Subcutaneous abdominal adipose tissue (tissue), 5 donors: ENCODE measurements around the gene NDRG2.
"Not testable (repeated sequence)": the region's sequence is repeated elsewhere in the genome, so short reads cannot be mapped to it uniquely, and the experiment has no call there.

ENCODE experiments used
- H3K27ac ChIP-seq: one replicate; pipeline ENCODE4 v1.7.0; 2013; ENCODE audit warnings: low read depth, mild to moderate bottlenecking, inconsistent platforms, low read length, moderate library complexity
- H3K27me3 ChIP-seq, 5 donors: one replicate each; pipeline ENCODE4 v1.7.0; 2013; ENCODE audit warnings: low read length in 5 of 5, inconsistent platforms in 1 of 5; ENCODE audit not compliant: control insufficient read depth in 5 of 5, insufficient read depth in 4 of 5
- H3K36me3 ChIP-seq, 5 donors: one replicate each; pipeline ENCODE4 v1.7.0; 2013; ENCODE audit warnings: low read length in 5 of 5; ENCODE audit not compliant: control insufficient read depth in 5 of 5, insufficient read depth in 5 of 5
- H3K4me1 ChIP-seq, 5 donors: one replicate each; pipeline ENCODE4 v1.7.0; 2013; ENCODE audit warnings: low read length in 5 of 5, mild to moderate bottlenecking in 3 of 5, moderate library complexity in 1 of 5; ENCODE audit not compliant: control insufficient read depth in 5 of 5, insufficient read depth in 5 of 5
- H3K4me3 ChIP-seq, 5 donors: one replicate each; pipeline ENCODE4 v1.7.0; 2013; ENCODE audit warnings: low read length in 5 of 5, low read depth in 1 of 5
- H3K9ac ChIP-seq, 5 donors: one replicate each; pipeline ENCODE4 v1.7.0; 2013; ENCODE audit warnings: low read length in 5 of 5, mild to moderate bottlenecking in 4 of 5, moderate library complexity in 3 of 5
- H3K9me3 ChIP-seq, 5 donors: one replicate each; pipeline ENCODE4 v1.7.0; 2013; ENCODE audit warnings: low read length in 5 of 5; ENCODE audit not compliant: control insufficient read depth in 5 of 5
- donor health status: healthy.
- donor health status: healthy.
- donor health status: healthy.
- donor health status: healthy.
- donor health status: healthy.

Gene NDRG2

DNA sequence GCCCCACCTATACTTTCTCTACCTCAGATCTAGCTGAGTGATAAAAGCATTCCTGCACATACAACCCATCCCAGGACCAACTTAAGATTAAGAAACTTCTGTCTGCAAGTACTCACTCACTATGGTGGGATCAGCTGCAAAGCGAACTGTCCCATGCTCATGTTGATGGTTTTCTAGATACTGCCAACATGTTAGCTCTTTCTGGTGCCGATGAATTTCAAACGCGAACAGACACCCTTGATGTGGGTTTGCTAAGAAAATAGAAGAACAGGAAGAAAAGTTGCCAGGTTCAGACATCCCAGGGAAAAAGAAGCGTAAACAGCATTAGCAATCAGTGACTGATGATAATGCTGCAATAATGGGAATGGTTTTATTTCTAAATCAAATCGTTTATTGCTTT lies 27.3 kb downstream of the NDRG2 start:
- H3K4me3 ChIP-seq = no peak overlapping the region
- H3K27me3 ChIP-seq = no peaks in the 10 kb centered on the region
- peaks cover 30 to 50% (median 46%) of the 10 kb centered on the region in 5 donors for H3K36me3 ChIP-seq
- H3K4me1 ChIP-seq = peaks cover 2 to 9% (median 4%) of the 10 kb centered on the region in 5 donors
- no peak overlapping the region for H3K9ac ChIP-seq
- no peak overlapping the region for H3K27ac ChIP-seq
- H3K9me3 ChIP-seq = no peaks in the 10 kb centered on the region

- peaks cover 34 to 55% (median 51%) of the 10 kb centered on the region in 5 donors for H3K36me3 ChIP-seq
- no peak overlapping the region for H3K27ac ChIP-seq
- H3K4me1 ChIP-seq = peaks cover 2 to 9% (median 4%) of the 10 kb centered on the region in 5 donors
- H3K27me3 ChIP-seq = no peaks in the 10 kb centered on the region
- no peak overlapping the region for H3K9ac ChIP-seq
- no peaks in the 10 kb centered on the region for H3K9me3 ChIP-seq
- no peak overlapping the region for H3K4me3 ChIP-seq
Measured at GRCh38 chr14:20997115-20997514, 27.7 kb downstream of the NDRG2 start.

DNA sequence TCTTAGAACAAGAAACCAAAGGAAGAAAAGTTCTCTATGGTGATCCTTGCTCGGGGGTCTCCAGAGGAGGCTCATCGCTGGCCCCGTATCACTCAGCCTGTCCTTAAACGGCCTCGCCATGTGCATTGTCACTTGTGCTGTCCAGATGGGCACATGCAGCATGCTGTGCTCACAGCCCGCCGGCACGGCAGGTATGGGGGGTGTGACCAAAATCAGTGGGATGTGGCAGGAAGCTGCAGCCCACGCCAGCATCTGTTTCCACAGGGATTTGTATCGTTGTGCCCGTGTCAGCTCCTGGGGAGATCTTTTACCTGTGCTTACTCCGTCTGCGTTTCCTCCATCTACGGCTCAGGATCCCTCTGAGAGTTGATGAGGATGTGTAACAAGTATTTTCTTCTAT lies 28.3 kb downstream of the NDRG2 start:
- H3K27me3 ChIP-seq = no peaks in the 10 kb centered on the region
- no peak overlapping the region for H3K4me3 ChIP-seq
- peaks cover 34 to 58% (median 53%) of the 10 kb centered on the region in 5 donors for H3K36me3 ChIP-seq

GRCh38 chr14:20989787-20990600 lies 34.9 kb downstream of the NDRG2 start, which contains the start of gene METTL17:
TSS of gene METTL17 (plus strand) at chr14:20989980. CDS start at chr14:20990003, 23 bp downstream.
- Histone ChIP-seq H3K4me1 (peaks cover 4 to 26% (median 22%) of the 10 kb centered on the region in 5 donors), H3K9ac (peak within 1 kb of the TSS; percentile 71 to 92 (median 83)), H3K27me3 (no peaks in the 10 kb centered on the region), H3K27ac (peak within 1 kb of the TSS; percentile 72), H3K4me3 (peak within 1 kb of the TSS; percentile 87 to 99 (median 93)), H3K9me3 (no peaks in the 10 kb centered on the region), H3K36me3 (peaks cover 20 to 32% (median 29%) of the 10 kb centered on the region in 5 donors)

More for the DNA sequence above, 28.3 kb downstream of the NDRG2 start:
- peaks cover 2 to 9% (median 7%) of the 10 kb centered on the region in 5 donors for H3K4me1 ChIP-seq
- no peak overlapping the region for H3K27ac ChIP-seq
- H3K9ac ChIP-seq = no peak overlapping the region
- no peaks in the 10 kb centered on the region for H3K9me3 ChIP-seq

GRCh38 chr14:20989471-20989786 lies 35.4 kb downstream of the NDRG2 start:
- peaks cover 14 to 26% (median 24%) of the 10 kb centered on the region in 5 donors for H3K36me3 ChIP-seq
- H3K4me1 ChIP-seq = peaks cover 4 to 26% (median 22%) of the 10 kb centered on the region in 5 donors

GRCh38 chr14:20988717-20989470 lies 36.0 kb downstream of the NDRG2 start:
- H3K27ac ChIP-seq = peak overlapping the region; percentile 72
- H3K4me3 ChIP-seq = peak overlapping the region; percentile 26 to 95 (median 53)
- no peaks in the 10 kb centered on the region for H3K27me3 ChIP-seq
- no peaks in the 10 kb centered on the region for H3K9me3 ChIP-seq
- H3K9ac ChIP-seq = peak overlapping the region in 3 of 5 donors; percentile 52 to 68 (median 52)
- peaks cover 4 to 26% (median 22%) of the 10 kb centered on the region in 5 donors for H3K4me1 ChIP-seq
- peaks cover 10 to 21% (median 18%) of the 10 kb centered on the region in 5 donors for H3K36me3 ChIP-seq

More at GRCh38 chr14:20989471-20989786, 35.4 kb downstream of the NDRG2 start:
- Histone ChIP-seq H3K4me3 (peak overlapping the region; percentile 53 to 99 (median 92)), H3K9me3 (no peaks in the 10 kb centered on the region), H3K27ac (peak overlapping the region; percentile 72), H3K27me3 (no peaks in the 10 kb centered on the region), H3K9ac (peak overlapping the region in 3 of 5 donors; percentile 52 to 68 (median 52))

DNA sequence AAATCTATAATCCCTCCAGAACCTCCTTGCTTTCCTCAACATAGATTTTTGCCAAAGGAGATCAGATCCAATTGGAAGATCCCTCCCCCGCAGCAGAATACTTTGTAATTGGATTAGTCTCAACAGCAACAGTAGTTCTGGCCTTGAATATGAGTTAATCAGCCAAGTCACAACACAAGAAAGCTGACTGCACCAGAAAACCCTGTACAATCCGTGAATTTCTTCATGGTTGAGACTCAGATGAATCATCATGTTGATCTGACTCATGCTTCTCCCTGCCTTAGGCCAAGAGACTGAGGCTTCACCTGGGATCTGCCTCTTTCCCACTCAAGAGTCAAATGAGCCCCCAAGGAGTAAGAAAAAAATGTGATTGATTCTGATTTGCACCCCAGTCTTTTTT lies 38.0 kb downstream of the NDRG2 start:
- peaks cover 0 to 3% (median under 1%) of the 10 kb centered on the region in 5 donors for H3K36me3 ChIP-seq
- no peaks in the 10 kb centered on the region for H3K27me3 ChIP-seq
- H3K4me3 ChIP-seq = no peak overlapping the region
- no peaks in the 10 kb centered on the region for H3K9me3 ChIP-seq
- peaks cover 4 to 25% (median 22%) of the 10 kb centered on the region in 5 donors for H3K4me1 ChIP-seq
- no peak overlapping the region for H3K9ac ChIP-seq
- H3K27ac ChIP-seq = no peak overlapping the region

DNA sequence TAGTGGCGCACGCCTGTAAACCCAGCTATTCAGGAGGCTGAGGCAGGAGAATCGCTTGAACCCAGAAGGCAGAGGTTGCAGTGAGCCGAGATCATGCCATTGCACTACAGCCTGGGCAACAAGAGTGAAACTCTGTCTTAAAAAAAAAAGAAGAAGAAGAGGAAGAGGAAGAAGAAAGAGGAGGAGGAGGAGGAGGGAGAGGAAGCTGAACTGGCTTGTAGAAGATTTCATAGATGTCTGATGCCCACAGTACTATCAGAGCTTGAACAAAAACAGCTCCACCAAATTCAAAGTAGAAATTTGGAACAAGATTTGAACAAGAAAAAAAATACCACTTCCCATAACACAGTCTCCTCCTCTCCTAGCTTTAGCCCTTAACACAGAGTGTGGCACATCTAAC lies 39.2 kb downstream of the NDRG2 start:
- H3K36me3 ChIP-seq, H3K9me3 ChIP-seq, H3K27ac ChIP-seq, H3K4me3 ChIP-seq, H3K27me3 ChIP-seq, H3K9ac ChIP-seq: not testable (repeated sequence)
- peaks cover 2 to 15% (median 14%) of the 10 kb centered on the region in 5 donors for H3K4me1 ChIP-seq

- H3K36me3 ChIP-seq = no peaks in the 10 kb centered on the region
- no peaks in the 10 kb centered on the region for H3K9me3 ChIP-seq
- H3K27me3 ChIP-seq = peaks cover 0 to 3% (median 0%) of the 10 kb centered on the region in 5 donors
- H3K9ac ChIP-seq = no peak overlapping the region
- H3K4me3 ChIP-seq = no peak overlapping the region
- H3K27ac ChIP-seq = no peak overlapping the region
- no peaks in the 10 kb centered on the region for H3K4me1 ChIP-seq
Measured at GRCh38 chr14:20982646-20983369, 42.1 kb downstream of the NDRG2 start.
